ENCODE measurements around the gene DLG2. TPM values are rescaled to one million over a fixed set of nuclear protein-coding genes. Genes with fewer than 3 reads are reported as not detected.

DLG2 gene
- total RNA-seq, 2 experiments from 2014 or later, result 6.9 to 8.2 TPM

- TF ChIP-seq EZH2phosphoT487 (IDR thresholded peaks at IDR 0.05; ENCODE audit: borderline replicate concordance, low read depth, low read length) (no peak), CTCF (conservative IDR thresholded peaks at IDR 0.05; ENCODE audit: low read length) (no peak)
- no peak overlapping the region for H3K4me2 ChIP-seq (ENCODE audit: low read length)
- H3K79me2 ChIP-seq (ENCODE audit: insufficient read depth, low read depth, low read length), result no peaks in the 10 kb centered on the region
- no TSS peak for BruUV-seq (replicated peaks)
- no peaks in the 10 kb centered on the region for H3K9me3 ChIP-seq (ENCODE audit: low read length)
- POLR2A ChIA-PET, result interaction anchor here (0.5 kb wide), 1 partner anchor 317 kb away, joined by 3 read pairs; no protein-coding TSS in a partner anchor
- H3K4me3 ChIP-seq (ENCODE audit: low read depth, low read length, poor library complexity, severe bottlenecking), result no peak overlapping the region
- no peak overlapping the region for H3K27ac ChIP-seq (ENCODE audit: low read depth, low read length, poor library complexity, severe bottlenecking)
- H3K4me1 ChIP-seq (ENCODE audit: insufficient read depth, low read length, poor library complexity, severe bottlenecking), result no peaks in the 10 kb centered on the region
- no peaks in the 10 kb centered on the region for H3K9me2 ChIP-seq (ENCODE audit: insufficient read depth, low read length)
- DNase-seq (ENCODE audit: low spot score), result no peak
- H4K20me1 ChIP-seq (ENCODE audit: insufficient read depth, low read length), result no peaks in the 10 kb centered on the region
- CTCF ChIA-PET (ENCODE audit: unreplicated experiment), result no interaction called here
- H2AFZ ChIP-seq (ENCODE audit: low read length), result no peak overlapping the region
- H3K36me3 ChIP-seq (ENCODE audit: insufficient read depth, low read length), result no peaks in the 10 kb centered on the region
- intact Hi-C loops (cut with micrococcal nuclease; ENCODE audit: unreplicated experiment), result no loop called here
Measured at GRCh38 chr11:84837402-84838069, 789.6 kb downstream of the DLG2 start.

- intact Hi-C loops (cut with micrococcal nuclease; ENCODE audit: unreplicated experiment), result no loop called here
- DNase-seq (ENCODE audit: low spot score), result no peak
- H3K4me3 ChIP-seq (ENCODE audit: low read depth, low read length, poor library complexity, severe bottlenecking), result no peak overlapping the region
- H3K36me3 ChIP-seq (ENCODE audit: insufficient read depth, low read length), result no peaks in the 10 kb centered on the region
- H3K9me2 ChIP-seq (ENCODE audit: insufficient read depth, low read length), result no peaks in the 10 kb centered on the region
- no peaks in the 10 kb centered on the region for H3K79me2 ChIP-seq (ENCODE audit: insufficient read depth, low read depth, low read length)
- H3K4me2 ChIP-seq (ENCODE audit: low read length), result no peak overlapping the region
- H4K20me1 ChIP-seq (ENCODE audit: insufficient read depth, low read length), result no peaks in the 10 kb centered on the region
- H3K27ac ChIP-seq (ENCODE audit: low read depth, low read length, poor library complexity, severe bottlenecking), result no peak overlapping the region
- no peaks in the 10 kb centered on the region for H3K4me1 ChIP-seq (ENCODE audit: insufficient read depth, low read length, poor library complexity, severe bottlenecking)
- H2AFZ ChIP-seq (ENCODE audit: low read length), result no peak overlapping the region
- CTCF ChIA-PET (ENCODE audit: unreplicated experiment), result no interaction called here
- BruUV-seq (replicated peaks), result no TSS peak
- TF ChIP-seq CTCF (conservative IDR thresholded peaks at IDR 0.05; ENCODE audit: low read length) (no peak), EZH2phosphoT487 (IDR thresholded peaks at IDR 0.05; ENCODE audit: borderline replicate concordance, low read depth, low read length) (no peak)
- POLR2A ChIA-PET, result interaction anchor here (1.5 kb wide), 1 partner anchor 11 kb away, joined by 5 read pairs; no protein-coding TSS in a partner anchor
- no peaks in the 10 kb centered on the region for H3K9me3 ChIP-seq (ENCODE audit: low read length)
Measured at GRCh38 chr11:84836371-84836770, 790.8 kb downstream of the DLG2 start.

GRCh38 chr11:84833488-84834088, 793.6 kb downstream of the DLG2 start:
- Histone ChIP-seq H3K4me2 (ENCODE audit: low read length) (no peak overlapping the region), H2AFZ (ENCODE audit: low read length) (no peak overlapping the region), H3K79me2 (ENCODE audit: insufficient read depth, low read depth, low read length) (no peaks in the 10 kb centered on the region), H3K9me3 (ENCODE audit: low read length) (no peaks in the 10 kb centered on the region), H3K4me1 (ENCODE audit: insufficient read depth, low read length, poor library complexity, severe bottlenecking) (no peaks in the 10 kb centered on the region), H3K27ac (ENCODE audit: low read depth, low read length, poor library complexity, severe bottlenecking) (no peak overlapping the region), H3K9me2 (ENCODE audit: insufficient read depth, low read length) (no peaks in the 10 kb centered on the region), H3K36me3 (ENCODE audit: insufficient read depth, low read length) (no peaks in the 10 kb centered on the region), H3K4me3 (ENCODE audit: low read depth, low read length, poor library complexity, severe bottlenecking) (no peak overlapping the region), H4K20me1 (ENCODE audit: insufficient read depth, low read length) (no peaks in the 10 kb centered on the region)
- intact Hi-C loops (cut with micrococcal nuclease; ENCODE audit: unreplicated experiment), result no loop called here
- ChIA-PET POLR2A (interaction anchor here (1.1 to 1.5 kb wide), 2 partner anchors 9 to 22 kb away, joined by 3 to 6 read pairs; no protein-coding TSS in a partner anchor), CTCF (ENCODE audit: unreplicated experiment) (no interaction called here)
- no peak for DNase-seq (ENCODE audit: low spot score)
- BruUV-seq (replicated peaks), result no TSS peak
- no peak for TF ChIP-seq EZH2phosphoT487 (IDR thresholded peaks at IDR 0.05; ENCODE audit: borderline replicate concordance, low read depth, low read length)
- TF ChIP-seq CTCF (conservative IDR thresholded peaks at IDR 0.05; ENCODE audit: low read length), result no peak
